GM12864 (cell line): ENCODE results near the gene ACTN4.
"Not testable (repeated sequence)": the region's sequence is repeated elsewhere in the genome, so short reads cannot be mapped to it uniquely, and the experiment has no call there.

Experiments
- DNase-seq: peaks from one replicate; pipeline ENCODE4 v3.0.0-alpha.2; 2011; ENCODE audit warnings: low read depth
- H3K4me3 ChIP-seq: 2 replicates; pipeline ENCODE4 v1.5.1; 2011; ENCODE audit warnings: mild to moderate bottlenecking, low read depth, low read length, control low read depth
- TF ChIP-seq, protein P1 (sequence below): IDR thresholded peaks from 2 replicates; pipeline ENCODE4 v1.5.1; 2011; ENCODE audit warnings: low read depth, mild to moderate bottlenecking, moderate library complexity, low read length, control low read depth, inconsistent platforms; ENCODE audit errors: missing control alignments

Gene ACTN4

DNA sequence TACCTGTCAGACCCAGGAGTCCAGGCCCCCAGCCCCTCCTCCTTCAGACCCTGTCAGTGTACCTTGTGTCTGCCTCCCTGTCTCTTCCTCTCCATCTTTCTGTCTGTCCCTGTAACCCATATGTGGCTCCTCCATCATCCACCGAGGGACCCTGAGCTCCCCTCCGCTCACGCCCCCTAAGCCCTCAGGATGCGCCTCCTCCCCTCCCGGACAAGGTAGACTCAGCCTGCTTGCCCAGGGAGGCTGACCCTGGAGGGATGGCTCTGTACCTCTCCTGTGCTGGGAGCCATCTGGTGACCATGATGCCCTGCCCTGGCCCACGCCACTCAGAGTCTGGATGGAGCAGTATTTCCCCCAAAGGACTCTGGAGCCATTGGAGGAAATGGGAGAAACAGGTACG lies 97.9 kb downstream of the ACTN4 start:
- DNase-seq: no peak
- H3K4me3 ChIP-seq: no peak overlapping the region
- TF ChIP-seq, protein P1, sequence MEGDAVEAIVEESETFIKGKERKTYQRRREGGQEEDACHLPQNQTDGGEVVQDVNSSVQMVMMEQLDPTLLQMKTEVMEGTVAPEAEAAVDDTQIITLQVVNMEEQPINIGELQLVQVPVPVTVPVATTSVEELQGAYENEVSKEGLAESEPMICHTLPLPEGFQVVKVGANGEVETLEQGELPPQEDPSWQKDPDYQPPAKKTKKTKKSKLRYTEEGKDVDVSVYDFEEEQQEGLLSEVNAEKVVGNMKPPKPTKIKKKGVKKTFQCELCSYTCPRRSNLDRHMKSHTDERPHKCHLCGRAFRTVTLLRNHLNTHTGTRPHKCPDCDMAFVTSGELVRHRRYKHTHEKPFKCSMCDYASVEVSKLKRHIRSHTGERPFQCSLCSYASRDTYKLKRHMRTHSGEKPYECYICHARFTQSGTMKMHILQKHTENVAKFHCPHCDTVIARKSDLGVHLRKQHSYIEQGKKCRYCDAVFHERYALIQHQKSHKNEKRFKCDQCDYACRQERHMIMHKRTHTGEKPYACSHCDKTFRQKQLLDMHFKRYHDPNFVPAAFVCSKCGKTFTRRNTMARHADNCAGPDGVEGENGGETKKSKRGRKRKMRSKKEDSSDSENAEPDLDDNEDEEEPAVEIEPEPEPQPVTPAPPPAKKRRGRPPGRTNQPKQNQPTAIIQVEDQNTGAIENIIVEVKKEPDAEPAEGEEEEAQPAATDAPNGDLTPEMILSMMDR: no peak

DNA sequence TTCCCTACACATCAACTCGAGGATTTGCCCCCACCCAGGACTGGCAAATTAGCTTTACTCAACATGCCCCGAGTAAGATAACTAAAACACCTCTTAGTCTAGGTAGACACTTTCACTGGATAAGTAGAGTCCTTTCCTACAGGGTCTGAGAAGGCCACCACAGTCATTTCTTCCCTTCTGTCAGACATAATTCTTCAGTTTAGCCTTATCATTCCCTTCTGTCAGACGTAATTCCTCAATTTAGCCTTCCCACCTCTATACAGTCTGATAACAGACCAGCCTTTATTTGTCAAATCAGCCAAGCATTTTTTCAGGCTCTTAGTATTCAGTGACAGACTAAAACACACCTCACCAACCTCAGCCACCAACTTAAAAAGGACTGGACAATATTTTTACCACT lies 106.3 kb downstream of the ACTN4 start:
- DNase-seq, H3K4me3 ChIP-seq: not testable (repeated sequence)

DNA sequence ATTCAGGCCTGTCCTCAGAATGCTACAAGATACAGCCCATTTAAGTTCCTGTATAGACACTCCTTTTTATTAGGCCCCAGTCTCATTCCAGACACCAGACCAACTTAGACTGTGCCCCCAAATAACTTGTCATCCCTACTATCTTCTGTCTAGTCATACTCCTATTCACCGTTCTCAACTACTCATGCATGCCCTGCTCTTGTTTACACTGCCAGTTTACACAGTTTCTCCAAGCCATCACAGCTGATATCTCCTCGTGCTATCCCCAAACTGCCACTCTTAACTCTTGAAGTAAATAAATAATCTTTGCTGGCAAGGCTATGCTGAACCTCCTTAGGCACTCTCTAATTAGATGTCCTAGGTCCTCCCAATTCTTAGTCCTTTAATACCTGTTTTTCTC lies 106.7 kb downstream of the ACTN4 start:
- not testable (repeated sequence) for H3K4me3 ChIP-seq, DNase-seq

DNA sequence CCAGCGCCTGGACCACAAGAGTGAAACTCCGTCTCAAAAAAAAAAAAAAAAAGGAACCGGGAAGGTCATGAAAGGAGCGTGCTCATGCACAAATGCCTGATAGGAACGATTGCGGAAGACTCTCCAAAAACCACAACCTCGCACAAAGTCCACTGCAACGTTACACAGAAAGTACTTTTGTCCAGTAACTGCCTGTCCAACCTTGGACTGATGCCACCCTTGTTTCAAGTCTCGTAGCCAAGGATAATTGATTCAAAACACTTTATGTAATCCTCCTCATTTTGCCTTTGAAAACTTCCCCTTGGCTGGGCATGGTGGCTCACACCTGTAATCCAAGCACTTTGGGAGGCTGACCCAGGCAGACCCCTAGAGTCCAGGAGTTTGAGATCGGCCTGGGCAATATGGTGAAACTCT lies 112.1 kb downstream of the ACTN4 start:
- no peak for DNase-seq
- TF ChIP-seq, protein P1: no peak
- H3K4me3 ChIP-seq: no peak overlapping the region

DNA sequence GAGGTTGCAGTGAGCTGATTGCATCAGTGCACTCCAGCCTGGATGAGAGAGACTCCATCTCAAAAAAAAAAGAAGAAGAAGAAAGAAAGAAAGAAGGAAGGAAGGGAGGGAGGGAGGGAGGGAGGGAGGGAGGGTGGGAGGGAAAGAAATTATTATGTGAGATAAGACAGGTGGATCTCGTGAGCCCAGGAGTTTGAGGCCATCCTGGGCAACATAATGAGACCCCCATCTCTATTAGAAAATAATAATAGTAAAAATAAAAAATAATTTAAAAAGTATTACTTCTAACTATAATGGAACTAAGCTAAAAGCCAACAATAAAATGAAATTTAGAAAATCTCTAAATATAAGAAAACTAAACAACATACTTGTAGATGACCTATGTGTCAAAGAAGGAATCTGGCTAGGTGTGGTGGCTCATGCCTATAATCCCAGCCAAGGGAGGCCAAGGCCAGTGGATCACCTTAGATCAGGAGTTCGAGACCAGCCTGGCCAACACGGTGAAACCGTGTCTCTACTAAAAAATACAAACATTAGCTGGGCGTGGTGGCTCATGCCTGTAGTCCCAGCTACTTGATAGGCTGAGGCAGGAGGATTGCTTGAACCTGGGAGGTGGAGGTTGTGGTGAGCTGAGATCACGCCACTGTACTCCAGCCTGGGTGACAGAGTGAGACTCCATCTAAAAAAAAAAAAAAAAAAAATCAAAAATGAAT lies 113.5 kb downstream of the ACTN4 start:
- H3K4me3 ChIP-seq, DNase-seq: not testable (repeated sequence)

DNA sequence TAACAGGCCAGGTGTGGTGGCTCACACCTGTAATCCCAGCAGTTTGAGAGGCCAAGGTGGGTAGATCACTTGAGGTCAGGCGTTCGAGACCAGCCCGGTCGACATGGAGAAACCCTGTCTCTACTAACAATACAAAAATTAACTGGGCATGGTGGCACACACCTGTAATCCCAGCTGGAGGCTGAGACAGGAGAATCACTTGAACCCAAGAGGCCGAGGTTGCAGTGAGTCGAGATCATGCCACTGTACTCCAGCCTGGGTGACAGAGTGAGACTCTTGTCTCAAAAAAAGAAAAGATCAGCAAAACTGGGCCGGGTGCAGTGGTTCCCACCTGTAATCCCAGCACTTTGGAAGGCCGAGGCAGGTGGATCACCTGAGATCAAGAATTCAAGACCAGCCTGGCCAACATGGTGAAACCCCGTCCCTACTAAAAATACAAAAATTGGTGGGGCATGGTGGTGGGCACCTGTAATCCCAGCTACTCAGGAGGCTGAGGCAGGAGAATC lies 114.5 kb downstream of the ACTN4 start:
- DNase-seq, H3K4me3 ChIP-seq: not testable (repeated sequence)

GRCh38 chr19:38763795-38764220 lies 116.4 kb downstream of the ACTN4 start:
- no peak for DNase-seq
- TF ChIP-seq, protein P1: no peak
- H3K4me3 ChIP-seq: no peak overlapping the region

GRCh38 chr19:38765214-38765613 lies 117.8 kb downstream of the ACTN4 start:
- no peak overlapping the region for H3K4me3 ChIP-seq
- TF ChIP-seq, protein P1: no peak
- no peak for DNase-seq

DNA sequence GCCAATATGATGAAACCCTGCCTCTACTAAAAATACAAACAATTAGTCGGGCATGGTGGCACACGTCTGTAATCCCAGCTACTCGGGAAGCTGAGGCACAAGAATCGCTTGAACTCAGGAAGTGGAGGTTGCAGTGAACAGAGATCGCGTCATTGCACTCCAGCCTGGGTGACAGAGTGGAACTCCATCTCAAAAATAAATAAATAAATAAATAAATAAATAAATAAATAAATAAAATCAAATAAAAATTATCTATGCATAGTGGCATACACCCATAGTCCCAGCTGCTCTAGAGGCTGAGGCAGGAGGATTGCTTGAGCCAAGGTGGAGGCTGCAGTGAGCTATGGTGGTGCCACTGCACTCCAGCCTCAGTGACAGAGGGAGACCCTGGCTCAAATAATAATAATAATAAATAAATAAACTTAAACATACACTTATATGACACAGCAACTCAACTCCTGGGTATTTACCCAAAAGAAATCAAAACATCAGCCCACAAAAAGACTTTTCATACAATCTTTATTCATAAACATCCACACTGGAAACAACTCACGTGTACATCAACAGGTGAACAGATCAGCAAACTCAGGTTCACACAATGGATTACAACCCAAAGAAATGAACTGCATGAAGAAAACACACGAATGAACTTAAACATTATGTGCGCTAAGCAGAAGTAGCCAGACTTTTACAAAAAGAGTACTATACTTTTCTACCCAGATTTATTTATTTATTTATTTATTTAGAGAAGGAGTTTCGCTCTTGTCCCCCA lies 119.0 kb downstream of the ACTN4 start:
- H3K4me3 ChIP-seq: no peak overlapping the region
- TF ChIP-seq, protein P1: no peak
- no peak for DNase-seq
